IPS DF 6.9 (cell line): ENCODE results near the gene GRSF1.

Experiments
- DNase-seq: peaks from one replicate; pipeline ENCODE4 v3.0.0-alpha.2; 2013; ENCODE audit warnings: low read depth, low spot score
- H3K27ac ChIP-seq: one replicate; pipeline ENCODE4 v1.5.1; 2013; ENCODE audit warnings: low read length, control low read depth
- H3K27me3 ChIP-seq: 2 replicates; pipeline ENCODE4 v1.6.1; 2013; ENCODE audit warnings: mild to moderate bottlenecking, low read length; ENCODE audit not compliant: control insufficient read depth, insufficient read depth
- H3K36me3 ChIP-seq: 2 replicates; pipeline ENCODE4 v1.6.1; 2013; ENCODE audit warnings: low read length; ENCODE audit not compliant: control insufficient read depth, insufficient read depth
- H3K4me1 ChIP-seq: 2 replicates; pipeline ENCODE4 v1.6.1; 2013; ENCODE audit warnings: low read length; ENCODE audit not compliant: control insufficient read depth, insufficient read depth
- H3K4me3 ChIP-seq: 2 replicates; pipeline ENCODE4 v1.5.1; 2013; ENCODE audit warnings: mild to moderate bottlenecking, low read length
- H3K9me3 ChIP-seq: 2 replicates; pipeline ENCODE4 v1.6.1; 2013; ENCODE audit warnings: low read length, inconsistent platforms; ENCODE audit not compliant: control insufficient read depth, insufficient read depth
- WGBS: extraction: QIAGEN DNeasy Blood & Tissue Kit; methylation state at CpG from one replicate; pipeline ENCODE4 v1.1.7; 2013; ENCODE audit warnings: mixed read lengths, missing lambda C conversion rate; ENCODE audit not compliant: insufficient read length, insufficient coverage; 5-methylcytosine and 5-hydroxymethylcytosine counted together

GRSF1 gene

GRCh38 chr4:70839589-70840093, at the start of gene GRSF1:
TSS of gene GRSF1 (minus strand) at chr4:70839890. CDS start at chr4:70839827, 63 bp downstream.
- no CpG with 5 or more reads among the region's 51 CpGs for WGBS

GRCh38 chr4:70885174-70885573, 45.5 kb upstream of the GRSF1 start:
- H3K9me3 ChIP-seq: no peaks in the 10 kb centered on the region
- H3K4me3 ChIP-seq: no peak overlapping the region
- WGBS: no CpG with 5 or more reads among the region's 6 CpGs
- H3K36me3 ChIP-seq: no peaks in the 10 kb centered on the region
- DNase-seq: no peak
- no peak overlapping the region for H3K27ac ChIP-seq
- H3K27me3 ChIP-seq: no peaks in the 10 kb centered on the region
- no peaks in the 10 kb centered on the region; the same call in 1 of the 2 replicates for H3K4me1 ChIP-seq

More at GRCh38 chr4:70839589-70840093, at the start of gene GRSF1:
- Histone ChIP-seq H3K4me1 (no peaks in the 10 kb centered on the region; the same call in 1 of the 2 replicates), H3K27ac (no peak within 1 kb of the TSS), H3K9me3 (no peaks in the 10 kb centered on the region), H3K36me3 (peaks cover 5% of the 10 kb centered on the region), H3K27me3 (no peaks in the 10 kb centered on the region), H3K4me3 (peak within 1 kb of the TSS; percentile 98)
- DNase-seq: peak; percentile 64

GRCh38 chr4:70880739-70881138, 41.0 kb upstream of the GRSF1 start:
- no peak for DNase-seq
- H3K4me1 ChIP-seq: no peaks in the 10 kb centered on the region
- WGBS: 100% methylated on average over 1 of the region's 3 CpGs

GRCh38 chr4:70877556-70877955, 37.9 kb upstream of the GRSF1 start:
- H3K9me3 ChIP-seq: no peaks in the 10 kb centered on the region
- no peak overlapping the region for H3K27ac ChIP-seq
- no peaks in the 10 kb centered on the region for H3K36me3 ChIP-seq
- no peaks in the 10 kb centered on the region for H3K27me3 ChIP-seq
- WGBS: no CpG with 5 or more reads among the region's 3 CpGs
- no peak for DNase-seq
- no peak overlapping the region for H3K4me3 ChIP-seq
- no peaks in the 10 kb centered on the region; the same call in 1 of the 2 replicates for H3K4me1 ChIP-seq

More at GRCh38 chr4:70880739-70881138, 41.0 kb upstream of the GRSF1 start:
- H3K4me3 ChIP-seq: no peak overlapping the region
- no peaks in the 10 kb centered on the region for H3K9me3 ChIP-seq
- H3K27me3 ChIP-seq: no peaks in the 10 kb centered on the region
- H3K27ac ChIP-seq: no peak overlapping the region
- no peaks in the 10 kb centered on the region for H3K36me3 ChIP-seq

- DNase-seq: no peak
- no CpG with 5 or more reads among the region's 19 CpGs for WGBS
- H3K9me3 ChIP-seq: no peaks in the 10 kb centered on the region
- no peak overlapping the region for H3K27ac ChIP-seq
- H3K4me1 ChIP-seq: no peaks in the 10 kb centered on the region; the same call in 1 of the 2 replicates
- no peaks in the 10 kb centered on the region for H3K27me3 ChIP-seq
- no peaks in the 10 kb centered on the region for H3K36me3 ChIP-seq
- H3K4me3 ChIP-seq: no peak overlapping the region
These were observed 34.8 kb upstream of the GRSF1 start for GRCh38 chr4:70874268-70875156.

- WGBS: no CpG with 5 or more reads among the region's 3 CpGs
- no peak overlapping the region for H3K4me3 ChIP-seq
These were observed 33.5 kb upstream of the GRSF1 start for GRCh38 chr4:70873216-70873615.

GRCh38 chr4:70868778-70869177, 29.1 kb upstream of the GRSF1 start:
- peak; percentile 37 for DNase-seq
- Histone ChIP-seq H3K9me3 (no peaks in the 10 kb centered on the region), H3K27me3 (no peaks in the 10 kb centered on the region), H3K4me3 (no peak overlapping the region), H3K36me3 (no peaks in the 10 kb centered on the region), H3K4me1 (peaks cover 3% of the 10 kb centered on the region), H3K27ac (no peak overlapping the region)

More at GRCh38 chr4:70873216-70873615, 33.5 kb upstream of the GRSF1 start:
- Histone ChIP-seq H3K9me3 (no peaks in the 10 kb centered on the region), H3K27ac (no peak overlapping the region), H3K4me1 (peaks cover 1% of the 10 kb centered on the region), H3K36me3 (no peaks in the 10 kb centered on the region), H3K27me3 (no peaks in the 10 kb centered on the region)
- DNase-seq: no peak

GRCh38 chr4:70863099-70863790, 23.6 kb upstream of the GRSF1 start:
- DNase-seq: no peak
- WGBS: no CpG with 5 or more reads among the region's 6 CpGs
- Histone ChIP-seq H3K27me3 (no peaks in the 10 kb centered on the region), H3K4me3 (no peak overlapping the region), H3K36me3 (no peaks in the 10 kb centered on the region), H3K27ac (no peak overlapping the region), H3K9me3 (no peaks in the 10 kb centered on the region), H3K4me1 (peaks cover 1% of the 10 kb centered on the region)

GRCh38 chr4:70859066-70859465, 19.4 kb upstream of the GRSF1 start:
- no peaks in the 10 kb centered on the region for H3K9me3 ChIP-seq
- no peaks in the 10 kb centered on the region for H3K4me1 ChIP-seq
- no peaks in the 10 kb centered on the region for H3K36me3 ChIP-seq
- H3K27ac ChIP-seq: no peak overlapping the region
- no peak overlapping the region for H3K4me3 ChIP-seq
- no CpG with 5 or more reads among the region's 1 CpG for WGBS
- H3K27me3 ChIP-seq: no peaks in the 10 kb centered on the region
- DNase-seq: no peak

- Histone ChIP-seq H3K27me3 (no peaks in the 10 kb centered on the region), H3K4me1 (no peaks in the 10 kb centered on the region), H3K27ac (no peak overlapping the region), H3K36me3 (no peaks in the 10 kb centered on the region), H3K4me3 (no peak overlapping the region), H3K9me3 (no peaks in the 10 kb centered on the region)
- WGBS: no CpG with 5 or more reads among the region's 4 CpGs
- DNase-seq: no peak
These were observed 18.8 kb upstream of the GRSF1 start for GRCh38 chr4:70858454-70858853.
